ENCODE results near the gene SNX22. TPM values are rescaled to one million over a fixed set of nuclear protein-coding genes. Genes with fewer than 3 reads are reported as not detected.

The SNX22 gene
- total RNA-seq, 1 donor from 2014 or later = under 0.01 TPM

DNA sequence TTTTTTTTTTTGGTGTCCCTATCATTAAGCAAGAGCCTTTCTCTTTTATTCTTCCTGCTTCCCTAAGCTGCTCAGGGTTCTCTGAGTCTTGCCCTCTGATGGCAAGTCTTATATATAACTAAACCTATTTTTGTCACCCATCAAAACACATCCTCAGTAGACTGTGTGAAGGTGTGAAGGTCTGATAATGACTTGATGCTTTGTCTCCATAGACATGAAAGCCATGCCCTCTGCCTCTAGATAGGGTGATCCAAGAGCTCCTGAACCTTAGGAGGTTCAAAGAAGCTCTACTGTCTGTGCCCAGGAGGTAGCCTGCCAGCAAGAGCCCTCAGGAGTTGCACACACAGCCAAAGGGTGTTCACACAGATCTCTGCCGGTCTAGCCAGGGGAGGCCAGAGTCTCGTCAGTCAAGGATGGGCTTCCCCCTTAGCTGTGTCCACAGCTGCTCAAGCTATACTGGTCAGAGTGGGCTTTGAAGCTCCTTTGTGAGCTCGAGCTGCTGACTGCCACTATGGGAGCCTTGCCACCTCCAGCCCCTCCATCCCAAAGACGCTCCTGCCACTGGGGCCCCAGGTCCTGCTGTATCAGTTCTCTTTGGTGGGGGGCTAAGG is 13.1 kb upstream of the SNX22 start:
- H3K27me3 ChIP-seq (ENCODE audit: control insufficient read depth, insufficient read depth, low read length) = no peaks in the 10 kb centered on the region
- FAIRE-seq = no peak
- no peak for DNase-seq (ENCODE audit: low read depth)
- TF ChIP-seq, protein P1, sequence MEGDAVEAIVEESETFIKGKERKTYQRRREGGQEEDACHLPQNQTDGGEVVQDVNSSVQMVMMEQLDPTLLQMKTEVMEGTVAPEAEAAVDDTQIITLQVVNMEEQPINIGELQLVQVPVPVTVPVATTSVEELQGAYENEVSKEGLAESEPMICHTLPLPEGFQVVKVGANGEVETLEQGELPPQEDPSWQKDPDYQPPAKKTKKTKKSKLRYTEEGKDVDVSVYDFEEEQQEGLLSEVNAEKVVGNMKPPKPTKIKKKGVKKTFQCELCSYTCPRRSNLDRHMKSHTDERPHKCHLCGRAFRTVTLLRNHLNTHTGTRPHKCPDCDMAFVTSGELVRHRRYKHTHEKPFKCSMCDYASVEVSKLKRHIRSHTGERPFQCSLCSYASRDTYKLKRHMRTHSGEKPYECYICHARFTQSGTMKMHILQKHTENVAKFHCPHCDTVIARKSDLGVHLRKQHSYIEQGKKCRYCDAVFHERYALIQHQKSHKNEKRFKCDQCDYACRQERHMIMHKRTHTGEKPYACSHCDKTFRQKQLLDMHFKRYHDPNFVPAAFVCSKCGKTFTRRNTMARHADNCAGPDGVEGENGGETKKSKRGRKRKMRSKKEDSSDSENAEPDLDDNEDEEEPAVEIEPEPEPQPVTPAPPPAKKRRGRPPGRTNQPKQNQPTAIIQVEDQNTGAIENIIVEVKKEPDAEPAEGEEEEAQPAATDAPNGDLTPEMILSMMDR (IDR thresholded peaks at IDR 0.05; ENCODE audit: insufficient read depth, low read length, severe bottlenecking) = no peak
- H3K4me3 ChIP-seq (ENCODE audit: low read depth, low read length) = no peak overlapping the region
- H3K36me3 ChIP-seq (ENCODE audit: control insufficient read depth, insufficient read depth, low read length) = peaks cover 25% of the 10 kb centered on the region

DNA sequence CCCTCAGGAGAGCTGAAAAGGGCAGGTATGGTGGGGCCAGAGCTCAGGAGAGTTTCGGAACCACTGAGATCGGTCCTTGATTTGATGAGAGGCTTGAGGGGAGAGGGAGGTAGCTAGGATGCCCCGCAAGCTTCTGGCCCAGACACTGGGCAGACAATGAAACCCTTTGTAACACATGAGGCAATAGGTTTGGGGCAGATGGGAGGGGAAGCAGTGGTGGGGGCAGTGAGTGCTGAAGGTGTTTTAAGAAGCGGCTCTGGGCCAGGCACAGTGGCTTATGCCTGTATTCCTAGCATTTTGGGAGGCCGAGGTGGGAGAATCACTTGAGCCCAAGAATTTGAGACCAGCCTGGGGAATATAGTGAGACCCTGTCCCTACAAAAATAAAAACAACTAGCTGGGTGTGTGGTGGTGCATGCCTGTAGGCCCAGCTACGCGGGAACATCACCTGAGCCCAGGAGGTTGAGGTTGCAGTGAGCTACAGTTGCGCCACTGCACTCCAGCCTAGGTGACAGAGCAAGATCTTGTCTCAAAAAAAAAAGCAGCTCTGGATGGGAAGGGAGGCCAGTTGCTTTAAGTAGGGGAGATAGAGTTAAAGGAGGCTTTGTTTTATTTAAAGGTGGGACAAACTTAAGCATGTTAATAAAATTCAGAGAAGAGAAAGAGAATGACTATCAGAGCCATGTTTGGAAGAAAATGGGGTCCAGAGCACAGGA is 9.6 kb upstream of the SNX22 start:
- Histone ChIP-seq H3K27me3 (ENCODE audit: control insufficient read depth, insufficient read depth, low read length) (no peaks in the 10 kb centered on the region), H3K36me3 (ENCODE audit: control insufficient read depth, insufficient read depth, low read length) (peaks cover 14% of the 10 kb centered on the region), H3K4me3 (ENCODE audit: low read depth, low read length) (no peak overlapping the region)
- FAIRE-seq = no peak
- no peak for DNase-seq (ENCODE audit: low read depth)
- TF ChIP-seq, protein P1 (IDR thresholded peaks at IDR 0.05; ENCODE audit: insufficient read depth, low read length, severe bottlenecking) = no peak

DNA sequence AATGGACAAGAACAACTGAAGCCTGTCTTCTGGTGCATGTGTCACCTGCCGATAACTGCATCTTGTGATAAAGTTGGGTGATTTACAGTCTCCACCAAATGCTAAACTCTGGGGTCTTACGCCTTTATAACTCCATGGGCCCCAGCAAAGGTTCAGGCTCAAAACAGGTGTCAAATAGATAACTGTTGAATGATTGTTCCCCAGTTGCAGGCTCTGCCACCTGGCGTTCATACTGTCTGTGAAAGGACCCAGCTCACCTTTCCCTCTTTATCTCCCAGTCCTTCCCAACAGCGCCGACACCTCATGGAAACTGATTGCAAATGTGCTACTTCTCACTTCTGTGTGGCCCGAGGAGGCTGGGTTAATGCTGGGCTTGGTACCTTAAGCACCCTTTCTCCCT is 8.3 kb upstream of the SNX22 start:
- no peak overlapping the region for H3K4me3 ChIP-seq (ENCODE audit: low read depth, low read length)
- H3K36me3 ChIP-seq (ENCODE audit: control insufficient read depth, insufficient read depth, low read length) = peaks cover 8% of the 10 kb centered on the region
- TF ChIP-seq, protein P1 (IDR thresholded peaks at IDR 0.05; ENCODE audit: insufficient read depth, low read length, severe bottlenecking) = no peak
- H3K27me3 ChIP-seq (ENCODE audit: control insufficient read depth, insufficient read depth, low read length) = no peaks in the 10 kb centered on the region
- DNase-seq (ENCODE audit: low read depth) (no peak), FAIRE-seq (no peak)

DNA sequence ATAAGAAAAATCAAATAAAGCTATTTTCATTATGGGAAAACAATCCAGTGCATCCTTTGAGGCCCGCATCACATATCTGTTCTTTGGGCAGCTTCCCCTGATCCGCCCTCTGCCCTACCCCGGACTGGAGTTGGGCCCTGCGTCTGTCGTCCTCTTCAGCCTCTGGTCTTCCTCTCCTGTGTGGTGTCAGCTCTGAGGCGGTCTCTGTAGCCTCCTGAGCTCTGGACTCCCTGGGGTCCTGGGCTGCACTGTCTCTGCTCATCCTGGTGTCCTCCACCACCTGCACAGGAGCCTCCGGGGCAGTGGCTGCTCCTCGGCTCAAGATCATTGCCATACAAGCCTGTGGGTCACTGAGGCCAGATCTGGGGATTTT is 7.4 kb upstream of the SNX22 start:
- TF ChIP-seq, protein P1 (IDR thresholded peaks at IDR 0.05; ENCODE audit: insufficient read depth, low read length, severe bottlenecking) = no peak
- FAIRE-seq (no peak), DNase-seq (ENCODE audit: low read depth) (no peak)
- Histone ChIP-seq H3K36me3 (ENCODE audit: control insufficient read depth, insufficient read depth, low read length) (peaks cover 6% of the 10 kb centered on the region), H3K27me3 (ENCODE audit: control insufficient read depth, insufficient read depth, low read length) (no peaks in the 10 kb centered on the region), H3K4me3 (ENCODE audit: low read depth, low read length) (no peak overlapping the region)

DNA sequence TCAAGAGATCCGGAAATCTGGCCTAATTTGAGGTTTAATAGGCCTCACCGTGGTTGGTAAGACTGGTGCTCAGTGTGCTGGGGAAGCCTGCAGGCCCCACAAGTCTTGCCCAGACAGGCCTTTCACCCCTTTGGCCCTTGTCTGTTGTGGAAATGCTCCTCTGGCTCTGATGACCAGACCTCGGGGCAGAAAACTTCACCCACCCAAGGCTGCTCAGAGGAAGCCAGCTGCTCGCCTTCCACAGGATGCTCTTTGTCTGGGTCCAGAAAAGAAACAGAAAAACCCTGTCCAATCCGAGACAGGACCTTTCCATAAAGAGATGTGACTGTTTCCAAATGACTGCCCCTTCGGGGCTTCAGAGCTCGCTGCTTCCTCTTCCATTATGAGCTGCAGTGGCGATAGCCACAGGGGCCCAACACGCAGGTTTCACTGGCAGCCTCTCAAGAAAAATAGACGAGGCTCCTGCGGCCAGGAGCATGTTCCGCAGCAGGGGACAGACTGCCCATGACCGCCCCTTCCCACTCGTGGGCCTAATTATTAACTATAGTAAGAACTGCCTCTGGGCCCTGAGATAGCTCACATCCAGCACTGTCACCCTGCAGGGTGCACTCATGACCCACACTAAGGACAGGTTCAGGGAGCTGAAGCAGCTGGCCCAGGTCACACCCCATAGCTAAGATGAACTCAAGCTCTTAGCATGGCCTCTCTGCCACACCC is 6.8 kb upstream of the SNX22 start:
- peaks cover 6% of the 10 kb centered on the region for H3K36me3 ChIP-seq (ENCODE audit: control insufficient read depth, insufficient read depth, low read length)
- no peak for DNase-seq (ENCODE audit: low read depth)
- no peak for FAIRE-seq

More for the DNA sequence above, 6.8 kb upstream of the SNX22 start:
- Histone ChIP-seq H3K4me3 (ENCODE audit: low read depth, low read length) (no peak overlapping the region), H3K27me3 (ENCODE audit: control insufficient read depth, insufficient read depth, low read length) (no peaks in the 10 kb centered on the region)
- TF ChIP-seq, protein P1 (IDR thresholded peaks at IDR 0.05; ENCODE audit: insufficient read depth, low read length, severe bottlenecking) = no peak

Measured in bronchial epithelial cell (primary cell).